H9 (cell line): Measurements from ENCODE around the gene CC2D2B. TPM values are rescaled to one million over a fixed set of nuclear protein-coding genes. Genes with fewer than 3 reads are reported as not detected.

Source experiments
- DNase-seq: peaks from one replicate; pipeline ENCODE4 v3.0.0-alpha.2; 2017
- H2AFZ ChIP-seq: one replicate; pipeline ENCODE4 v1.6.1; 2013; ENCODE audit warnings: mild to moderate bottlenecking, low read length, control low read depth, moderate library complexity
- H2AK5ac ChIP-seq: 2 replicates; pipeline ENCODE4 v1.6.1; 2013; ENCODE audit warnings: low read length, control low read depth, mixed read lengths; ENCODE audit not compliant: insufficient read length
- H2BK120ac ChIP-seq: one replicate; pipeline ENCODE4 v1.6.1; 2013; ENCODE audit warnings: low read depth, mild to moderate bottlenecking, low read length, control low read depth, inconsistent platforms; ENCODE audit not compliant: poor library complexity, severe bottlenecking
- H2BK12ac ChIP-seq: 2 replicates; pipeline ENCODE4 v1.6.1; 2013; ENCODE audit warnings: low read length, control low read depth, mixed read lengths, low read depth; ENCODE audit not compliant: insufficient read length
- H2BK15ac ChIP-seq: 2 replicates; pipeline ENCODE4 v1.6.1; 2013; ENCODE audit warnings: low read depth, low read length, control low read depth
- H2BK20ac ChIP-seq: one replicate; pipeline ENCODE4 v1.6.1; 2013; ENCODE audit warnings: low read depth, mild to moderate bottlenecking, low read length, control low read depth, inconsistent platforms; ENCODE audit not compliant: poor library complexity, severe bottlenecking
- H2BK5ac ChIP-seq: 2 replicates; pipeline ENCODE4 v1.6.1; 2013; ENCODE audit warnings: low read length, control low read depth, mixed read lengths; ENCODE audit not compliant: insufficient read length
- H3K14ac ChIP-seq: 2 replicates; pipeline ENCODE4 v1.6.1; 2013; ENCODE audit warnings: low read length, control low read depth; ENCODE audit not compliant: insufficient read depth
- H3K18ac ChIP-seq: 2 replicates; pipeline ENCODE4 v1.6.1; 2013; ENCODE audit warnings: low read depth, mild to moderate bottlenecking, mixed read lengths, low read length, control low read depth; ENCODE audit not compliant: insufficient read length
- H3K23ac ChIP-seq: 2 replicates; pipeline ENCODE4 v1.6.1; 2013; ENCODE audit warnings: low read length, control low read depth, mixed read lengths, low read depth; ENCODE audit not compliant: insufficient read length
- H3K23me2 ChIP-seq: 2 replicates; pipeline ENCODE4 v1.6.1; 2013; ENCODE audit warnings: low read depth, mild to moderate bottlenecking, mixed read lengths, low read length, control low read depth; ENCODE audit not compliant: insufficient read length, poor library complexity, severe bottlenecking
- H3K27ac ChIP-seq: 2 replicates; pipeline ENCODE4 v1.5.1; 2013; ENCODE audit warnings: low read length, control low read depth, mixed read lengths, low read depth; ENCODE audit not compliant: insufficient read length
- H3K27me3 ChIP-seq: 2 replicates; pipeline ENCODE4 v1.6.1; 2013; ENCODE audit warnings: low read length, control low read depth, inconsistent platforms; ENCODE audit not compliant: insufficient read depth
- H3K4ac ChIP-seq: 2 replicates; pipeline ENCODE4 v1.6.1; 2013; ENCODE audit warnings: low read depth, mild to moderate bottlenecking, control low read depth, inconsistent platforms, low read length, moderate library complexity
- H3K4me1 ChIP-seq: 2 replicates; pipeline ENCODE4 v1.6.1; 2013; ENCODE audit warnings: low read length, control low read depth, inconsistent platforms; ENCODE audit not compliant: insufficient read depth
- H3K4me2 ChIP-seq: 2 replicates; pipeline ENCODE4 v1.6.1; 2013; ENCODE audit warnings: low read length, control low read depth, mixed read lengths; ENCODE audit not compliant: insufficient read length, insufficient read depth
- H3K56ac ChIP-seq: 2 replicates; pipeline ENCODE4 v1.6.1; 2013; ENCODE audit warnings: low read depth, mild to moderate bottlenecking, mixed read lengths, low read length, control low read depth; ENCODE audit not compliant: insufficient read length
- H3K79me1 ChIP-seq: 2 replicates; pipeline ENCODE4 v1.6.1; 2013; ENCODE audit warnings: low read depth, mild to moderate bottlenecking, moderate library complexity, low read length, control low read depth, inconsistent platforms; ENCODE audit not compliant: insufficient read depth, poor library complexity, severe bottlenecking
- H3K79me2 ChIP-seq: 2 replicates; pipeline ENCODE4 v1.6.1; 2013; ENCODE audit warnings: low read length, control low read depth, inconsistent platforms; ENCODE audit not compliant: insufficient read depth
- H3K9ac ChIP-seq: 2 replicates; pipeline ENCODE4 v1.6.1; 2013; ENCODE audit warnings: low read length, control low read depth, mixed read lengths; ENCODE audit not compliant: insufficient read length; ENCODE audit errors: extremely low read depth
- H3K9me3 ChIP-seq: one replicate; pipeline ENCODE4 v1.6.1; 2013; ENCODE audit warnings: low read depth, low read length, inconsistent platforms; ENCODE audit not compliant: control insufficient read depth
- H3T11ph ChIP-seq: one replicate; pipeline ENCODE4 v1.6.1; 2013; ENCODE audit warnings: mild to moderate bottlenecking, low read length, control low read depth, inconsistent platforms
- H4K20me1 ChIP-seq: one replicate; pipeline ENCODE4 v1.6.1; 2013; ENCODE audit not compliant: control insufficient read depth, insufficient read length, insufficient read depth
- H4K5ac ChIP-seq: 2 replicates; pipeline ENCODE4 v1.6.1; 2013; ENCODE audit warnings: low read depth, mild to moderate bottlenecking, mixed read lengths, low read length, control low read depth; ENCODE audit not compliant: insufficient read length
- H4K8ac ChIP-seq: replicated peaks from 2 replicates; pipeline ENCODE4 v1.6.1; 2013; ENCODE audit warnings: low read length, control low read depth, mixed read lengths, low read depth; ENCODE audit not compliant: insufficient read length
- H4K91ac ChIP-seq: 2 replicates; pipeline ENCODE4 v1.6.1; 2013; ENCODE audit warnings: low read depth, mild to moderate bottlenecking, moderate library complexity, mixed read lengths, low read length, control low read depth; ENCODE audit not compliant: insufficient read length
- H3K27ac Mint-ChIP-seq, 3 experiments: 2 replicates in 2 of 3; 3 replicates in 1 of 3; pipeline ENCODE4 v1.8.0; 2020 to 2021; ENCODE audit warnings: mixed read lengths in 3 of 3, mild to moderate bottlenecking in 1 of 3, moderate library complexity in 1 of 3
- H3K27me3 Mint-ChIP-seq: 2 replicates; pipeline ENCODE4 v1.8.0; 2021; ENCODE audit warnings: low read depth, mild to moderate bottlenecking, moderate library complexity, mixed read lengths
- H3K36me3 Mint-ChIP-seq, 3 experiments: 2 replicates in 2 of 3; 3 replicates in 1 of 3; pipeline ENCODE4 v1.8.0; 2020 to 2021; ENCODE audit warnings: low read depth in 3 of 3, mixed read lengths in 3 of 3; ENCODE audit not compliant: insufficient read depth in 1 of 3
- H3K4me1 Mint-ChIP-seq, 2 experiments: 2 replicates each; pipeline ENCODE4 v1.8.0; 2020; ENCODE audit warnings: mixed read lengths in 2 of 2
- H3K4me3 Mint-ChIP-seq, 2 experiments: 2 replicates in 1 of 2; 3 replicates in 1 of 2; pipeline ENCODE4 v1.8.0; 2020 to 2021; ENCODE audit warnings: mild to moderate bottlenecking in 2 of 2, mixed read lengths in 2 of 2, moderate library complexity in 1 of 2
- H3K9me3 Mint-ChIP-seq, 2 experiments: 2 replicates in 1 of 2; 3 replicates in 1 of 2; pipeline ENCODE4 v1.8.0; 2020; ENCODE audit warnings: mild to moderate bottlenecking in 2 of 2, mixed read lengths in 2 of 2, moderate library complexity in 1 of 2
- WGBS: extraction: QIAGEN DNeasy Blood & Tissue Kit; methylation state at CpG from one replicate; pipeline ENCODE4 v1.1.7; 2013; ENCODE audit warnings: missing lambda C conversion rate, low lambda C conversion rate, mixed read lengths; ENCODE audit not compliant: insufficient read length; ENCODE audit errors: extremely low coverage; 5-methylcytosine and 5-hydroxymethylcytosine counted together
- long read RNA-seq: library from polyadenylated mRNA; unstranded; transcript quantifications from one replicate; pipeline ENCODE4 v2.0.0, GENCODE V29; 2020
- total RNA-seq: library from RNA; stranded (reverse); gene quantifications from 2 replicates; pipeline ENCODE4 v1.2.1, GENCODE V29; 2021
- TF ChIP-seq, protein P1 (sequence below): fragments of 200-600 bp; sonication (generic); conservative IDR thresholded peaks from 3 replicates; pipeline ENCODE4 v1.8.0; 2021; ENCODE audit warnings: antibody characterized with exemption, mild to moderate bottlenecking

CC2D2B gene, protein sequence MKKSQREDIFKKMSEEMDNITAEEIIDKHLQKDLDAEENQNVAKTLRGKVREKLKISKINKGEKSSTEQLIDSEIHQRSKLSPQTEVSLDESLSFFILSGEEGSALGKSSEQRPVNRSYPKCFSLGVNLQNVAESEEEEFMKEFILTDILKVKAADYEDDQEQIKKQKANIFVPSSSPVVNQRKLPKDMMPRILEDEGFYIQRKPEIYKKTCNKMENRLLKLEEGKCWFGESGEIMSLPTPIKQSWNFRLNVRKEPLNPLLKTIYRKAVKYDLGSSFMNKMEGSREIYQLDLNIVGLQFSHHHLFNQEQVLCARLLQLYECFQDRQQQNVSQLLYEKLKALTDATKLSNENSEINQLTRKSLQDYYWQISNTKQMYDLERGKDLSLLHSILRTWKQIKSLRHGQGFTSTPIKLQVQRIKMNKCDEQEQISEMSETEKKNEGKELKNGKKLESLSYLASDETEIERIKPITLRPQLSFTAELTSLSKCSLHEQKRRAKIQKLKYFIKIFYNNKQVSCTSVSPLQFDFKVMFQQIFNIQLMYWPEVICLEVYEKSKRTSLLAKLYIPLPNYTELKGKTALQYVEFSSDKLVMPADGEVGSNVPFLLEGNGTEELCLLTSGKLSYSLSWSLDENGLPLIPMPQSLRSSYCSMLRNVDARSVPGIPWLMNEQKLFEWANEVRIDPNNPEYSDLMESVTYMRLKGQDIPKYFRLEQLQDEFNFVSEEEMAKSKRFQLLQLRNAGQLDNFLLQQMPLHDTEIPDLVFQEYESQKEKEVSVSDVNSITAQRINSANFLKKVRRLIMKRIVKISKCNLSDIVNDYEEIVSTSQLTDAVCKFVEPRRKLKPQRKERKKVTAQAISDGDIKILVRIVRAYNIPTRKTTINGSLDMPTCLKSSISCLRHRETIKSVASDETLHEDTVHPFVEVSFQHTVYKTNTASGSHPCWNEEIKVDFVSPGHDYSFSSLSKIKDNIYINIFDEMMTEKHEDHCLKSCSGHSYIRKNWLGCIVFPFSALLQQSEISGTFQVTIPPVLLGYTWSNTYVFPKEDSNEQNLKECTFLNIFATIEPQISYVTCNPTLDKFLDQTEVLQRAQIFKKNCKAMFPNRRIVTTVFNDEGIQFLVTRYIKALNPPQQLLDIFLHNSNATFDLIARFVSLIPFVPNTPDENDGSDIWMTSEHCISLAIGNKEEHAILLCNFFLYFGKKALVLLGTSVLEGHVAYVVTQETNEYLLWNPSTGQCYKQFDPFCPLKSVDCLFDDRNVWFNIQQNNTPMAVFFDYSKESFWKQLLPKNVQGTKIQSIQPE (N-terminal part only)
- total RNA-seq, result 0.59 and 0.72 TPM in 2 replicates
- long read RNA-seq, partial matches to known transcripts, result 0 of 6 reads
- long read RNA-seq, other reads (novel, unspliced or antisense), result 5 of 6 reads

- TF ChIP-seq, protein P1, sequence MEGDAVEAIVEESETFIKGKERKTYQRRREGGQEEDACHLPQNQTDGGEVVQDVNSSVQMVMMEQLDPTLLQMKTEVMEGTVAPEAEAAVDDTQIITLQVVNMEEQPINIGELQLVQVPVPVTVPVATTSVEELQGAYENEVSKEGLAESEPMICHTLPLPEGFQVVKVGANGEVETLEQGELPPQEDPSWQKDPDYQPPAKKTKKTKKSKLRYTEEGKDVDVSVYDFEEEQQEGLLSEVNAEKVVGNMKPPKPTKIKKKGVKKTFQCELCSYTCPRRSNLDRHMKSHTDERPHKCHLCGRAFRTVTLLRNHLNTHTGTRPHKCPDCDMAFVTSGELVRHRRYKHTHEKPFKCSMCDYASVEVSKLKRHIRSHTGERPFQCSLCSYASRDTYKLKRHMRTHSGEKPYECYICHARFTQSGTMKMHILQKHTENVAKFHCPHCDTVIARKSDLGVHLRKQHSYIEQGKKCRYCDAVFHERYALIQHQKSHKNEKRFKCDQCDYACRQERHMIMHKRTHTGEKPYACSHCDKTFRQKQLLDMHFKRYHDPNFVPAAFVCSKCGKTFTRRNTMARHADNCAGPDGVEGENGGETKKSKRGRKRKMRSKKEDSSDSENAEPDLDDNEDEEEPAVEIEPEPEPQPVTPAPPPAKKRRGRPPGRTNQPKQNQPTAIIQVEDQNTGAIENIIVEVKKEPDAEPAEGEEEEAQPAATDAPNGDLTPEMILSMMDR, result no peak
- no CpG with 5 or more reads among the region's 69 CpGs for WGBS
- no peaks in the 10 kb centered on the region for H3K27me3 ChIP-seq
- Mint-ChIP-seq H3K27me3 (peaks cover 1% of the 10 kb centered on the region; the same call in 1 of the 2 replicates), H3K36me3 (peaks cover 6 to 8% (median 7%) of the 10 kb centered on the region in 3 experiments; a peak in 6 of 7 replicates), H3K4me1 (peaks cover 7 to 8% of the 10 kb centered on the region in 2 experiments), H3K4me3 (peak within 1 kb of the TSS; percentile 89 to 95), H3K9me3 (no peaks in the 10 kb centered on the region), H3K27ac (peak within 1 kb of the TSS in 2 of 3 experiments; percentile 85 to 87; a peak in 5 of 7 replicates)
- H2BK12ac ChIP-seq, result no peak within 1 kb of the TSS
- peak within 1 kb of the TSS; percentile 99 for H2AFZ ChIP-seq
- no peaks in the 10 kb centered on the region for H3K79me1 ChIP-seq
- H3K4me2 ChIP-seq, result peak within 1 kb of the TSS; percentile 76
- H4K91ac ChIP-seq, result no peak within 1 kb of the TSS
- no peak within 1 kb of the TSS for H2BK15ac ChIP-seq
- no peak within 1 kb of the TSS for H4K5ac ChIP-seq
- H3K9ac ChIP-seq, result peak within 1 kb of the TSS; percentile 62
- no peak within 1 kb of the TSS for H3K23ac ChIP-seq
- DNase-seq, result peak; percentile 90
- H2AK5ac ChIP-seq, result no peak within 1 kb of the TSS
- H3K56ac ChIP-seq, result no peak within 1 kb of the TSS
- no peaks in the 10 kb centered on the region for H3K4me1 ChIP-seq
- H3K18ac ChIP-seq, result peak within 1 kb of the TSS; percentile 84
- no peak within 1 kb of the TSS for H2BK20ac ChIP-seq
- peaks cover 7% of the 10 kb centered on the region for H3K23me2 ChIP-seq
- no peak within 1 kb of the TSS for H3T11ph ChIP-seq
- no peak within 1 kb of the TSS for H2BK5ac ChIP-seq
- peak within 1 kb of the TSS; percentile 72 for H3K14ac ChIP-seq
- no peaks in the 10 kb centered on the region for H4K20me1 ChIP-seq
- H3K4ac ChIP-seq, result no peak within 1 kb of the TSS
- H3K9me3 ChIP-seq, result no peaks in the 10 kb centered on the region
- H2BK120ac ChIP-seq, result no peak within 1 kb of the TSS
- no peak within 1 kb of the TSS for H4K8ac ChIP-seq
- H3K79me2 ChIP-seq, result no peaks in the 10 kb centered on the region
- H3K27ac ChIP-seq, result peak within 1 kb of the TSS; percentile 18
Observed at GRCh38 chr10:95907456-95908253, at the start of gene CC2D2B. CC2D2B (plus strand) TSS chr10:95907975; CDS start chr10:95911324, 3,349 bp downstream.
